Prostate gland (tissue), 2 donors: ENCODE results near the gene TSPAN14. TPM values are rescaled to one million over a fixed set of nuclear protein-coding genes. Genes with fewer than 3 reads are reported as not detected.

Experiments used
- DNase-seq: peaks from one replicate; pipeline ENCODE4 v3.0.0-alpha.2; 2019; ENCODE audit warnings: low spot score
- H3K27ac ChIP-seq, 2 donors: fragments of 200-600 bp; sonication (generic); 2 replicates each; pipeline ENCODE4 v1.5.1; 2017 to 2019
- H3K27me3 ChIP-seq: fragments of 200-600 bp; sonication (generic); replicated peaks from 2 replicates; pipeline ENCODE4 v1.5.1; 2019; ENCODE audit not compliant: insufficient read depth
- H3K36me3 ChIP-seq, 2 donors: fragments of 200-600 bp; sonication (generic); 1 replicate in 1 of 2; 2 replicates in 1 of 2; pipeline versions ENCODE4 v1.5.1 to v1.8.1; 2017 to 2019
- H3K4me1 ChIP-seq: fragments of 200-600 bp; sonication (generic); replicated peaks from 2 replicates; pipeline ENCODE4 v1.5.1; 2019
- H3K4me3 ChIP-seq, 2 donors: fragments of 200-600 bp; sonication (generic); 2 replicates each; pipeline ENCODE4 v1.5.1; 2017 to 2019
- H3K9me3 ChIP-seq: fragments of 200-600 bp; sonication (generic); 2 replicates; pipeline ENCODE4 v1.5.1; 2017
- CTCF ChIP-seq, 4 experiments: fragments of 200-600 bp in 2 of 4; fragments of 450-650 bp in 2 of 4; sonication (generic) in 2 of 4; IDR thresholded peaks; 1 replicate in 3 of 4; 2 replicates in 1 of 4; pipeline ENCODE4 v1.5.1; 2016 to 2019; ENCODE audit warnings: antibody characterized with exemption in 4 of 4, mild to moderate bottlenecking in 2 of 4, moderate library complexity in 2 of 4
- POLR2A ChIP-seq: fragments of 450-650 bp; IDR thresholded peaks from one replicate; pipeline ENCODE4 v1.6.1; 2016; ENCODE audit warnings: antibody characterized with exemption, mild to moderate bottlenecking
- POLR2AphosphoS5 ChIP-seq: sonication (generic); formaldehyde crosslinking; IDR thresholded peaks from one replicate; pipeline ENCODE4 v1.6.1; 2017; ENCODE audit warnings: antibody characterized with exemption
- WGBS: methylation state at CpG from one replicate; pipeline ENCODE4 v1.1.5; 2018; 5-methylcytosine and 5-hydroxymethylcytosine counted together
- intact Hi-C: fragments of 100-400 bp; cut with DNase I; formaldehyde crosslinking; loops from one replicate; pipeline ENCODE4 v1.14.2; 2022
- total RNA-seq, 2 donors: library from RNA; depleted of rRNA; stranded (reverse); fragments of >200 nt; gene quantifications; one replicate each; pipeline ENCODE4 v1.1.0, GENCODE V29; 2016

TSPAN14 gene
- total RNA-seq, 2 donors from 2014 or later: 69.8 to 103 TPM

GRCh38 chr10:80465839-80466590 lies 11.9 kb downstream of the TSPAN14 start:
- Histone ChIP-seq H3K27ac (peak overlapping the region; percentile 78 to 85), H3K4me1 (peaks cover 82% of the 10 kb centered on the region), H3K27me3 (no peaks in the 10 kb centered on the region), H3K9me3 (no peaks in the 10 kb centered on the region), H3K4me3 (no peak overlapping the region), H3K36me3 (peaks cover 0 to 4% of the 10 kb centered on the region in 2 donors)
- intact Hi-C loops: no loop called here
- WGBS: 90% methylated on average over 10 of the region's 10 CpGs
- no peak for TF ChIP-seq POLR2AphosphoS5
- TF ChIP-seq CTCF (IDR thresholded peaks at IDR 0.05): no peak
- no peak for TF ChIP-seq POLR2A
- DNase-seq: no peak

GRCh38 chr10:80466724-80467326 lies 12.7 kb downstream of the TSPAN14 start:
- DNase-seq: no peak
- intact Hi-C loops: no loop called here
- Histone ChIP-seq H3K27me3 (no peaks in the 10 kb centered on the region), H3K4me3 (no peak overlapping the region), H3K36me3 (peaks cover 0 to 4% of the 10 kb centered on the region in 2 donors), H3K9me3 (no peaks in the 10 kb centered on the region), H3K27ac (peak overlapping the region; percentile 78 to 85), H3K4me1 (peaks cover 74% of the 10 kb centered on the region)
- WGBS: 74% methylated on average over 10 of the region's 10 CpGs
- no peak for TF ChIP-seq POLR2A
- TF ChIP-seq POLR2AphosphoS5: no peak
- TF ChIP-seq CTCF (IDR thresholded peaks at IDR 0.05): no peak

GRCh38 chr10:80468002-80468401 lies 13.9 kb downstream of the TSPAN14 start:
- intact Hi-C loops: no loop called here
- peak overlapping the region; percentile 78 to 85 for H3K27ac ChIP-seq
- H3K27me3 ChIP-seq: no peaks in the 10 kb centered on the region
- peak; percentile 81 for DNase-seq
- peak overlapping the region in 1 of 2 donors; percentile 12 for H3K4me3 ChIP-seq
- 21% methylated on average over 6 of the region's 6 CpGs for WGBS
- no peaks in the 10 kb centered on the region for H3K9me3 ChIP-seq
- TF ChIP-seq POLR2AphosphoS5 (peak; percentile 88), POLR2A (peak; percentile 62), CTCF (IDR thresholded peaks at IDR 0.05) (no peak)
- peaks cover 63% of the 10 kb centered on the region for H3K4me1 ChIP-seq
- H3K36me3 ChIP-seq: peaks cover 0 to 4% of the 10 kb centered on the region in 2 donors

GRCh38 chr10:80468806-80469421 lies 14.8 kb downstream of the TSPAN14 start:
- Histone ChIP-seq H3K9me3 (no peaks in the 10 kb centered on the region), H3K36me3 (peaks cover 0 to 4% of the 10 kb centered on the region in 2 donors), H3K27ac (peak overlapping the region; percentile 78 to 85), H3K4me3 (peak overlapping the region in 1 of 2 donors; percentile 12), H3K4me1 (peaks cover 55% of the 10 kb centered on the region), H3K27me3 (no peaks in the 10 kb centered on the region)
- 30% methylated on average over 7 of the region's 7 CpGs for WGBS
- intact Hi-C loops: no loop called here
- DNase-seq: peak; percentile 54
- TF ChIP-seq CTCF (IDR thresholded peaks at IDR 0.05) (no peak), POLR2A (no peak), POLR2AphosphoS5 (no peak)
